Measurements from ENCODE around the gene MOGAT2.

MOGAT2 gene

GRCh38 chr11:75781831-75782230 is 64.2 kb downstream of the MOGAT2 start:
- DNase-seq = no peak
